ENCODE results near the gene SLC38A11.

GRCh38 chr2:164913011-164913410 is 42.3 kb downstream of the SLC38A11 start:
- TF ChIP-seq CTCF (IDR thresholded peaks at IDR 0.05), result no peak
- TF ChIP-seq POLR2A (IDR thresholded peaks at IDR 0.05), result no peak
